ENCODE data around the gene HK3.

- TF ChIP-seq, protein P1, sequence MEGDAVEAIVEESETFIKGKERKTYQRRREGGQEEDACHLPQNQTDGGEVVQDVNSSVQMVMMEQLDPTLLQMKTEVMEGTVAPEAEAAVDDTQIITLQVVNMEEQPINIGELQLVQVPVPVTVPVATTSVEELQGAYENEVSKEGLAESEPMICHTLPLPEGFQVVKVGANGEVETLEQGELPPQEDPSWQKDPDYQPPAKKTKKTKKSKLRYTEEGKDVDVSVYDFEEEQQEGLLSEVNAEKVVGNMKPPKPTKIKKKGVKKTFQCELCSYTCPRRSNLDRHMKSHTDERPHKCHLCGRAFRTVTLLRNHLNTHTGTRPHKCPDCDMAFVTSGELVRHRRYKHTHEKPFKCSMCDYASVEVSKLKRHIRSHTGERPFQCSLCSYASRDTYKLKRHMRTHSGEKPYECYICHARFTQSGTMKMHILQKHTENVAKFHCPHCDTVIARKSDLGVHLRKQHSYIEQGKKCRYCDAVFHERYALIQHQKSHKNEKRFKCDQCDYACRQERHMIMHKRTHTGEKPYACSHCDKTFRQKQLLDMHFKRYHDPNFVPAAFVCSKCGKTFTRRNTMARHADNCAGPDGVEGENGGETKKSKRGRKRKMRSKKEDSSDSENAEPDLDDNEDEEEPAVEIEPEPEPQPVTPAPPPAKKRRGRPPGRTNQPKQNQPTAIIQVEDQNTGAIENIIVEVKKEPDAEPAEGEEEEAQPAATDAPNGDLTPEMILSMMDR (conservative IDR thresholded peaks at IDR 0.05; ENCODE audit: low read length) = no peak
- no peak for TF ChIP-seq EZH2phosphoT487 (IDR thresholded peaks at IDR 0.05; ENCODE audit: borderline replicate concordance)
These were observed 54.9 kb downstream of the HK3 start for GRCh38 chr5:176844281-176844680.
